ENCODE data around the gene RPS6KA5.

- TF ChIP-seq CTCF (conservative IDR thresholded peaks at IDR 0.05 in 1 of 2, IDR thresholded peaks at IDR 0.05 in 1 of 2; ENCODE audit: low read depth in 1 of 2, low read length in 2 of 2) (no peak), EZH2 (IDR thresholded peaks at IDR 0.05; ENCODE audit: low read length, missing control alignments) (no peak)
These were observed 174.1 kb downstream of the RPS6KA5 start for GRCh38 chr14:90886297-90886815.
